Large intestine (tissue), 3 donors: ENCODE measurements around the gene PLOD1. TPM values are rescaled to one million over a fixed set of nuclear protein-coding genes. Genes with fewer than 3 reads are reported as not detected.

ENCODE experiments used
- DNase-seq, 2 donors: peaks; one replicate each; pipeline versions ENCODE4 v3.0.0 to v3.0.0-alpha.2; 2013
- H3K27ac ChIP-seq: one replicate; pipeline ENCODE4 v1.5.1; 2013; ENCODE audit warnings: low read length
- H3K27me3 ChIP-seq: 2 replicates; pipeline ENCODE4 v1.6.1; 2013; ENCODE audit warnings: low read length; ENCODE audit not compliant: control insufficient read depth, insufficient read depth
- H3K36me3 ChIP-seq: 2 replicates; pipeline ENCODE4 v1.6.1; 2013; ENCODE audit warnings: low read length; ENCODE audit not compliant: control insufficient read depth, insufficient read depth
- H3K4me1 ChIP-seq: one replicate; pipeline ENCODE4 v1.6.1; 2013; ENCODE audit warnings: low read length; ENCODE audit not compliant: control insufficient read depth, insufficient read depth
- H3K4me3 ChIP-seq: one replicate; pipeline ENCODE4 v1.5.1; 2013; ENCODE audit warnings: low read length
- H3K9me3 ChIP-seq: one replicate; pipeline ENCODE4 v1.6.1; 2013; ENCODE audit warnings: mild to moderate bottlenecking, low read depth, low read length, moderate library complexity; ENCODE audit not compliant: control insufficient read depth
- WGBS: methylation state at CpG from one replicate; pipeline ENCODE4 v1.1.5; 2013; ENCODE audit warnings: low lambda C conversion rate; ENCODE audit not compliant: insufficient coverage; 5-methylcytosine and 5-hydroxymethylcytosine counted together
- polyA plus RNA-seq: library from polyadenylated mRNA; unstranded; fragments of 120-200 nt; gene quantifications from one replicate; pipeline ENCODE4 v1.2.1, GENCODE V29; 2013

Gene PLOD1
- polyA plus RNA-seq, 1 donor = 69.0 TPM

DNA sequence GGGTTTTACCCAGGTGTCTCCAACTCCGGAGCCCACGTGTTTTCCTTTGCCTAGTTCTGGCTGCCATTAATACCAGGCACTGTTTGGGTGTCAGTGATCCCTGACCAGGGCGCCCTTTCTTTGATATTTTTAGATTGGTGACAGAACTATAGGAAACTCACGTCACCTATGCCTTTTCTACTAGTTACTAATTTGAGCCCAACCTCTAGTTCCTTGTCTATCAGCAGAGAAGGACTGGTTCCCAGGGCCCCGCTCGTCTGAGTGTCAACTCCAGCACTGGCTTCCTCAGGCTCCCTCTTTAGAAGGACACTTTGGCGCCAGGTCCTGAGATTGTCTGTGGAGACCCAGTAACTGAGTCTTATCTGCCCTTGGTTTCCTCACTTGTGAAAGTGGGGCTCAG, 55.2 kb downstream of the PLOD1 start:
- H3K9me3 ChIP-seq = no peaks in the 10 kb centered on the region
- peaks cover 61% of the 10 kb centered on the region for H3K36me3 ChIP-seq
- H3K27ac ChIP-seq = no peak overlapping the region
- peaks cover 15% of the 10 kb centered on the region for H3K4me1 ChIP-seq
- H3K27me3 ChIP-seq = no peaks in the 10 kb centered on the region
- no peak for DNase-seq
- H3K4me3 ChIP-seq = no peak overlapping the region
- 100% methylated on average over 1 of the region's 7 CpGs for WGBS

DNA sequence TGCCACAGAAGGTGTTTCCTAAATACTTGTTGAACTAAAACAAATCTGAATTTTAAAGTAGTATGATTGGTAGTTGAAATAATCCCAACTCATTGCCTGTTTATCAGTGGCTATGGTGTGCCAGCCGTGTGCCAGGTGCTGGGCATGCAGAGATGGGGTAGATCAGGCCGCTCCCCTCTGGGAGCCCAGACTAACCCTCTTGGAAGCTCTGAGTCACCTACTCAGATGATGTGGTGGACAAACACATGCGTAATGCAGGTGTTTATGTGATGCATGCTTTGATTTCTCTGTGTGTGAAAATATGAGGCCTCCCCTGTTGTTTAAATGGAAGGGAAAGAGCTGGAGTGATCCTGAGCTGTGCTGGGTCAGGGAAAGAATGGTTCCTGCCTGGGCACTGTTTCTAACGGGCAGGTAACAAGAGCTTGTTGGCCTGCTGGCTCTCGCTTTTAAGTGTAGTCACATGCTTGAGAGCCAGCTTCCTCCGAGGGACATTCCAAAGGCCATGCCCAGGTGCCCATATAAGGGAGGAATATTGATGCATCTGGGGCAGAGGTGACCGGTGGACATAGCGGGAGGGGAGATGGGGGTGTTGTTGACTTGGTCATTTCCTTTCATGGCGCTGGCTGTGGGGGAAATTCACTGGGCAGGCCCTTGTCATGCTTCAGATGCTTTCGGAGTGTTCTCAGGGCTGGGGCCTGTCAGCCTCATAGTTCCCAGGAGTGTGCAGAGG, 56.0 kb downstream of the PLOD1 start:
- H3K36me3 ChIP-seq = peaks cover 67% of the 10 kb centered on the region
- no CpG with 5 or more reads among the region's 10 CpGs for WGBS
- peaks cover 8% of the 10 kb centered on the region for H3K4me1 ChIP-seq
- H3K9me3 ChIP-seq = no peaks in the 10 kb centered on the region
- no peak overlapping the region for H3K4me3 ChIP-seq
- H3K27ac ChIP-seq = no peak overlapping the region
- DNase-seq = no peak
- H3K27me3 ChIP-seq = no peaks in the 10 kb centered on the region

DNA sequence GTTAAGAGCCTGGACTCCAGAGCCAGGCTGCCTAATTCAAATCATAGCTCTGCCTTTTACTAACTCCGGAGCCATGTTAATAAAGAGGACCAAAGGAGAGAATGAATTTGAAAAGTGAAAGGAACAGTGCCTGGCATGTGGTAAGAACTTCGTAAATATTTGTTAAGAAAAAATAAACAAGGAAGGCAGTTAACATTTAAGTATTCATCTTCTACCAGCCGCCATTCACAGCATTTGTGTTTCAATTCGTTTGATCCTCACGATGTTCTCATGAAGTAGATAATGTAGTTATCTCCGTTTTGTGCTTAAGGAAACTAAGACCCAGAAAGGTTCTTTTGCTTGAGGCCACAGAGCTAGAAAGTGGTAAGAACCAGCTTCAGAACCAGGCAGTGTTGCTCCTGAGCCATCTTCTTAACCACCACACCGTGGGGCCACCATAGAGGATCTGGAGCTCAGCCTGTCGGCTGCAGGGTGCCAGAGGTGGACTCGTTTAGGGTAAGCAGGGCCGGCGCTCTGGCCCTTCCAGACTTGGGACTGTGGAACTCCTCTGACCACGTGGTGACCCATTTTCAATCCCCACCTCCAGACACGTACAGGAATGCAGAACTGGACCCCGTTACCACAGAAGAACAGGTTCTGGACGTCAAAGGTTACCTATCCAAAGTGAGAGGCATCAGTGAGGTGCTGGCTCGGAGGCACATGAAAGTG, 57.6 kb downstream of the PLOD1 start:
- no peak overlapping the region for H3K27ac ChIP-seq
- peaks cover 76% of the 10 kb centered on the region for H3K36me3 ChIP-seq
- H3K4me3 ChIP-seq = no peak overlapping the region
- H3K27me3 ChIP-seq = no peaks in the 10 kb centered on the region
- DNase-seq = no peak
- H3K4me1 ChIP-seq = no peaks in the 10 kb centered on the region
- H3K9me3 ChIP-seq = no peaks in the 10 kb centered on the region
- 100% methylated on average over 1 of the region's 16 CpGs for WGBS

DNA sequence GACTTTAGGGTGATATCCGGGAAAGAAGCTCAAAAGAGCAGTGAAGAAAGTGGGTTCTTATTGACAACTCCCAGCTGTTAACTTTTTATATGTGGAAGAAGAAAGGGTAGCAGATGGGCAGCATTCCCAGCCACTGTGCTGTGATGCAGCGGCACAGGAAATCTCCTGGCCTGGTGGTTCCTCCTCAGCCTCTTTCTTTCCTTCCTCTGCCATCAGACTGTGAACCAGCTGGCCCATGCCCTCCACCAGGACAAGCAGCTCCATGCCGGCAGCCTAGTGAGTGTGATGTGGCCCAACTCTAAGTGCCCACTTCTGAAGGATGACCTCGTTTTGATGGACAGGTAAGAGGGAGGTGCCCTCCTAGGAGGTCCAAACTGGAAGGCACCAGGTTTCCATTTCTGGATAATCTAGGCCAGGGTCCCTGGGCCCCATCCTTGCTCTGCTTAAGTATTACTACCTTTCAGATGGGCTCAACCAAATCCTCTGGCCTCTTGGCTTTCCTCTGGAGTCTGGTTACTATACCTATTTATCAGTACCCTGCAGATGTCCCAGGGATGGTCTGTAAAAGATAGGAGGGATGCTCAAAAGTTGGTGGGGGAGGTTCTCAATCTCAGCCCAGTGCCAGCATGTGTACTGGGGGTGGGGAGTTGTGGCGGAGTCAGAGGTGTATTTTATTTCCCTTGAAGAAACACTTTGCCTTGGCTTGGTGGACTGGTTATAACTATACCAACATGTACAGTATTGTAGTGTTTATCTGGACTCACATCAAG, 62.7 kb downstream of the PLOD1 start:
- H3K27ac ChIP-seq = no peak overlapping the region
- H3K36me3 ChIP-seq = peaks cover 76% of the 10 kb centered on the region
- H3K4me1 ChIP-seq = no peaks in the 10 kb centered on the region
- WGBS = no CpG with 5 or more reads among the region's 5 CpGs
- no peaks in the 10 kb centered on the region for H3K9me3 ChIP-seq
- no peak overlapping the region for H3K4me3 ChIP-seq
- H3K27me3 ChIP-seq = no peaks in the 10 kb centered on the region
- DNase-seq = no peak

DNA sequence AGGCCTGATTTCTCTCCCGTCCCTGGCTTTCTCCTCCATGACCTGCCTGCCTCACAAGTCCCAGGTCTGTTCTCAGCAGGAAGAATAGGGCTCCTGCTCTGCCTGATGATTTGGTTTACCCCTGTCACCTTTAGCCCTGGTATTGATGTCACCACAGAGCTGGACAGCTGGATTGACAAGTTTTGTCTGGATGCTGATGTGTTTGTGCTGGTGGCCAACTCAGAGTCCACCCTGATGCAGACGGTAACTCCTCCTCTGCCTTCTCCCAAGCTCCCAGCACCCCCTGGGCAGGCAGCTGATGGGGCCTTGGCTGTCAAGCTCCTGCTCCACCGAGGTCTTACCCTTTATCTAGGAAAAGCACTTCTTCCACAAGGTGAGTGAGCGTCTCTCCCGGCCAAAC, 64.1 kb downstream of the PLOD1 start:
- no peak overlapping the region for H3K27ac ChIP-seq
- no peaks in the 10 kb centered on the region for H3K27me3 ChIP-seq
- H3K4me1 ChIP-seq = peaks cover 1% of the 10 kb centered on the region
- no peaks in the 10 kb centered on the region for H3K9me3 ChIP-seq
- H3K36me3 ChIP-seq = peaks cover 80% of the 10 kb centered on the region
- no peak overlapping the region for H3K4me3 ChIP-seq
- DNase-seq = no peak
- no CpG with 5 or more reads among the region's 5 CpGs for WGBS

DNA sequence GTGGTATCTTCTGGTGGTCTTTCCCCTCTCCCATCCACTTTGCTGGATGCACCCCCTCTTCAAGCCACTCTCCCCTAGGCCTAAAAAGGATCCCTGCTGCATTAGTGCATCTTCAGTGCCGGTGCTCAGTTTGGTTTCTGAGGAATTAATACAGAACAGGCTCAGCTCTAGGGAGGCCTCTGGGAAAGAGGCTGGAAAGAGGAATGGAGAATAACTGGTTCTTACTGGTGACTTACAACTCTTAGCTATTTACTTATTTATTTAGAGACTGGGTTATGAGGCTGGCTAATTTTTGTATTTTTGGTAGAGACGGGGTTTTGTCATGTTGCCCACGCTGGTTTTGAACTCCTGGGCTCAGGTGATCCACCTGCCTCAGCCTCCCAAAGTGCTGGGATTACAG, 64.7 kb downstream of the PLOD1 start:
- peaks cover 83% of the 10 kb centered on the region for H3K36me3 ChIP-seq
- H3K27ac ChIP-seq = no peak overlapping the region
- H3K9me3 ChIP-seq = no peaks in the 10 kb centered on the region
- no peak for DNase-seq
- no peaks in the 10 kb centered on the region for H3K27me3 ChIP-seq
- peaks cover 7% of the 10 kb centered on the region for H3K4me1 ChIP-seq
- H3K4me3 ChIP-seq = no peak overlapping the region
- WGBS = no CpG with 5 or more reads among the region's 3 CpGs

DNA sequence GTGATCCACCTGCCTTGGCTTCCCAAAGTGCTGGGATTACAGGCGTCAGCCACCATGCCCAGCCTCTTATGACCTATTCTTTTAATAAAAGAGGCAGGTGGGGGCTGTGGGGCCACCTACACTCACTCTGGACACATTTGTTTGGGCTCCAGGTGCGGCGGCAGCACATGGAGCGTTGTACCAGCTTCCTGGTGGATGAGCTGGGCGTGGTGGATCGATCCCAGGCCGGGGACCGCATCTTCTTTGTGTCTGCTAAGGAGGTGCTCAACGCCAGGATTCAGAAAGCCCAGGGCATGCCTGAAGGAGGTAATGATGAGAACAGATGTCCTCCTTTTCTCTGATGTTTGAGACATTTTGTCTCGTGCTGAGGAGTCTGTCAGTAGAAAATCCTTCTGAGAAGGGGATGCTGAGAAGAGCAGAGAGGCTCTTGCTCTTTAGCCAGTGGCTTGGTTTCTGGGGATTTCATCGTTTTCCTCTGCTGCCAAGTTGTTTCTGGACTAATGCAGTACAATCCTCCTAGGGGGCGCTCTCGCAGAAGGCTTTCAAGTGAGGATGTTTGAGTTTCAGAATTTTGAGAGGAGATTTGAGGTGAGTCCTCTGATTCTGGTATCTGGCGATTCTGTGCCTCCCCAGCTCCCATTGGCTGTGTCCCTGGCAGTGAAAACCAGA, 66.9 kb downstream of the PLOD1 start:
- H3K4me1 ChIP-seq = peaks cover 15% of the 10 kb centered on the region
- no peaks in the 10 kb centered on the region for H3K9me3 ChIP-seq
- no peak for DNase-seq
- WGBS = no CpG with 5 or more reads among the region's 14 CpGs
- no peak overlapping the region for H3K4me3 ChIP-seq
- H3K27me3 ChIP-seq = no peaks in the 10 kb centered on the region
- H3K27ac ChIP-seq = no peak overlapping the region
- peaks cover 85% of the 10 kb centered on the region for H3K36me3 ChIP-seq

DNA sequence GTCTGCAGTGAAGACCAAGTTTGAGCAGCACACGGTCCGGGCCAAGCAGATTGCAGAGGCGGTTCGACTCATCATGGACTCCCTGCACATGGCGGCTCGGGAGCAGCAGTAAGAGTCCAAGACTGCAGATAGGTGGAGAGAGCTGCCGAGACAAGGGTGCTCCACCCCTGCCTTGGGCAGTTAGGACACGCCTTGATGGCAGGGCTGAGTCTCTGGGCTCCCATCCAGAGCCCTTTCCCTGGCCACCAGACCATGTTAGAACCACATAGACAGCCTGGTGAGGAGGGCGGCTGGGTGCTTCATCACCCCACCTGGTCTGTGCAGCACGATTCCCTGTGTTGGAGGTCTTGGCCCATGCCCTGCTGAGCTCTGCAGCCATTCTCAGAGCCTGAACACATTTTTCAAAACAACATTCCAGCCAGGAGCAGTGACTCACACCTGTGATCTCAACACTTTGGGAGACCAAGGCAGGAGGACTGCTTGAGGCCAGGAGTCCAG, 67.5 kb downstream of the PLOD1 start:
- no peak for DNase-seq
- Histone ChIP-seq H3K4me1 (peaks cover 15% of the 10 kb centered on the region), H3K27me3 (no peaks in the 10 kb centered on the region), H3K36me3 (peaks cover 85% of the 10 kb centered on the region), H3K9me3 (no peaks in the 10 kb centered on the region), H3K4me3 (no peak overlapping the region), H3K27ac (no peak overlapping the region)
- no CpG with 5 or more reads among the region's 10 CpGs for WGBS

DNA sequence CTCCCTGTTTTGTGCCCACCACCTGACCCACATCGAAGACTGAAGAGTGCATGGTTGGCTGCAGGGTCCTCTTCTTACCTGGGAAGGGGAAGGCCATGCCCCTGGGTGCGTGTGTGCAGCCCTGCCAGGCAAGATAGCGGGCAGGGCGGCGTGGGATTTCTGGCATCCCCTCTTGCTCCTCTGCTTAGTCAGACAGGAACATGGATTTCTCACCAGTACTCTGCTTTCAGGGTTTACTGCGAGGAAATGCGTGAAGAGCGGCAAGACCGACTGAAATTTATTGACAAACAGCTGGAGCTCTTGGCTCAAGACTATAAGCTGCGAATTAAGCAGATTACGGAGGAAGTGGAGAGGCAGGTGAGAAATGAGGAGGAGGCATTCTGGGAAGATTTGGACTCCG, 69.2 kb downstream of the PLOD1 start:
- Histone ChIP-seq H3K4me1 (peaks cover 15% of the 10 kb centered on the region), H3K9me3 (peaks cover 5% of the 10 kb centered on the region), H3K4me3 (no peak overlapping the region), H3K27ac (peak overlapping the region; percentile 83), H3K36me3 (peaks cover 80% of the 10 kb centered on the region), H3K27me3 (no peaks in the 10 kb centered on the region)
- DNase-seq = no peak
- 98% methylated on average over 6 of the region's 12 CpGs for WGBS
